D721Med (cell line): ENCODE measurements around the gene ANAPC2.
A peak's percentile ranks its signal among the peaks of the same experiment; 100 is the strongest.

ENCODE experiments used
- DNase-seq: peaks from one replicate; pipeline ENCODE4 v3.0.0; 2011; ENCODE audit warnings: low spot score; ENCODE audit not compliant: insufficient read length
- FAIRE-seq: peaks from 2 replicates; lab custom pipeline; 2011; peaks lifted over from hg19 to GRCh38; lab: Jason Lieb, UNC
- CTCF ChIP-seq: IDR thresholded peaks from 2 replicates; pipeline ENCODE4 v1.5.1; 2012; ENCODE audit warnings: mild to moderate bottlenecking, control low read depth; ENCODE audit not compliant: insufficient read depth; ENCODE audit errors: missing control alignments

ANAPC2 gene

GRCh38 chr9:137206602-137207001 is 18.2 kb upstream of the ANAPC2 start:
- FAIRE-seq (no peak), DNase-seq (no peak)
- TF ChIP-seq CTCF, result no peak

DNA sequence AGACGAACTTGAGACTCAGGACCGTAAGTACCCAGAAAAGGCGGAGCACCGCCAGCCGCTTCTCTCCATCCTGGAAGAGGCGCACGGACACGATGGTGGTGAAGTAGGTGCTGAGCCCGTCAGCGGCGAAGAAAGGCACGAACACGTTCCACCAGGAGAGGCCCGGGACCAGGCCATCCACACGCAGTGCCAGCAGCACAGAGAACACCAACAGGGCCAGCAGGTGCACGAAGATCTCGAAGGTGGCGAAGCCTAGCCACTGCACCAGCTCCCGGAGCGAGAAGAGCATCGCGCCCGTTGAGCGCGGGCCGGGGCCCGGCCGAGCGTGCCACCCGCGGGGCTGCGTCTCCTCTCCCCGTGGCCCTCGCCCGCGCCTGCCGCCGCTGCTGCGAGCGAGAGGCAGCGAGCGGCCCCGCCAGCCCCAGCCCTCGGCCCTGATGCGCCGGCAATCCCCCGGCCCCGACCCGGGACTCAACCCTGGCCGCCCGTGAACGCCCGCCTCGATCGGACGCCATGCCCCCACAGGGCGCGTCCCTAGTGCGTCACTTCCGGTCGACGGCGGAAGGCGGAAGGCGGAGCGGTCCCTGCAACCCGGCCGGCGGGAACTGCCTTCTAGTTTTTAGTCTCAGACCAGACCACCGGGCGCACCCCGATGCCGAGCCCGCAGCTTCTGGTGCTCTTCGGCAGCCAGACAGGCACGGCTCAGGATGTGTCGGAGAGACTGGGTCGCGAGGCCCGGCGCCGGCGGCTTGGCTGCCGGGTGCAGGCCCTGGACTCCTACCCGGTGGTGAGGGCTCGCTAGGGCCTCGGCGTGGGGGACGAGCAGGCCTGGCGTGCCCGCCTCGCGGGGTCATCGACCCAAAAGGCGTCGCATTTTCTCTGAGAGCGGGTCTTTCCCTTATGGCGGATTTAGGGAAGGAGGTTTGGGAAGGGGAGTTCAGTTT is 17.0 kb upstream of the ANAPC2 start, which contains the start of the genes NDOR1 and TMEM203:
TSS of gene NDOR1 (plus strand) at position 575 of the 944 bp plus-strand sequence. CDS start at position 653, 78 bp downstream.
TSS of gene TMEM203 (minus strand) at position 523 of the 944 bp plus-strand sequence. CDS start at position 289, 234 bp downstream.
- DNase-seq (peak; percentile 100), FAIRE-seq (no peak)
- no peak for TF ChIP-seq CTCF

- no peak for TF ChIP-seq CTCF
- DNase-seq, result no peak
- no peak for FAIRE-seq
These were observed 16.4 kb upstream of the ANAPC2 start for GRCh38 chr9:137204731-137205125.

DNA sequence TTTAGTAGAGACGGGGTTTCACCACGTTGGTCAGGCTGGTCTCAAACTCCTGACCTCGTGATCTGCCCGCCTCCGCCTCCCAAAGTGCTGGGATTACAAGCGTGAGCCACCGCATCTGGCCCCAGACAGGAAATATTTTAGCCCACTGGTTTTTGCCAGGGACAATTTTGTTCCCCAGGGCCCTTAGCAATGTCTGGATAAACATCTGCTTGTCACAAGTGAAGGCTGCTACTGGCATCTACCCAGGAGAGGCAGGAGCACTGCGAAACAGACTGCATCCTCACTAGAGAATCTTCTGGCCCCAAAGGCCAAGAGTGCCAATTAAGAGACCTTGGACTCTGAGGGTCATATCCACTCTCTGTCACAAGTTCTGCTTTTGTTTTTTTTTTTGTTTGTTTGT is 14.6 kb upstream of the ANAPC2 start:
- no peak for TF ChIP-seq CTCF
- DNase-seq (no peak), FAIRE-seq (no peak)

GRCh38 chr9:137201205-137201868 is 13.0 kb upstream of the ANAPC2 start:
- no peak for DNase-seq
- FAIRE-seq, result no peak
- TF ChIP-seq CTCF, result no peak

DNA sequence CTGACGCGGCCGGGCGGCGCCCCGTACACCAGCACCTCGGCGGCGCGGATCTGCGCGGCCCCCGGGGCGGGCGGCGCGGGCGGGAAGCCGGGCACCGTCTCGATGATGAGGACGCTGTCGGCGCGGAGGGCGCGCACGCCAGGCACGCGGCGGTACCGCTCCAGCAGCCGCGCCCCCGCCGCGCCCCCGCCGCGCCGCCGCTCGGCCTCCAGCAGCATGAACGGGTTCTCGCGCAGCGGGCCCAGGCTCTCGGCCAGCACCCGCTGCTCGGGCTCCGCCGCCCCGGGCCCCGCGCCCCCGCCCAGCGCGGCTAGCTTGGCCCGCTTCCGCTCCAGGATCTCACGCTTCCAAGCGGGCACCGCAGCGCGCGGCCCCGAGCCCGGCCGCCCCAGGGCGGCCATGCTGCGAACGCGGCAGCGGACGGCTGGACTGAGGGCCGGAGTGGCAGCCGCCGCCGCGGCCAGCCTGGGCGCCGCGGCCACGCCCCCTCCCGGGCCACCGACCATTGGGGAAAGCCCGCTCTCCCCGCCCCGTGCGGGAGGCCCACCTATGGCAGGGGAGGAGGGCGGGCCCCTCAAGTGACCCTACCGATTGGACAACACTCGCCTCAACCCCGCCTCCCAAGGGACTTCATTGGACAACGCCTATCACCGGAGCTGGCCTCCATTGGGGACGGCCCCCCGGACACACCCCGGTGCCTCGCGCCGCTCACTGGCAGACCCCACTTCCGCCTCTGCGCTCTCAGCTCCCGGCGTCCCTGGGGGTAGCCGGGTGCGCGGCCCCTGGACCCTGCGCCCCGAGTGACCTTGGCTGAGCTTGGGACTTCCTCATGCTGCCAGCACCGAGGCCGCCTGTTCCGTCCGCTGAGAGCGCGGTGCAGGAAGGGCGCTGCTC is 12.2 kb upstream of the ANAPC2 start, which contains the start of gene TPRN:
TSS of gene TPRN (minus strand) at position 431 of the 894 bp plus-strand sequence. CDS start at position 401, 30 bp downstream.
- FAIRE-seq (no peak), DNase-seq (peak; percentile 100)
- TF ChIP-seq CTCF, result no peak
